NCI-H2029 treated with DMSO at 0.1 percent for 48 hours (cell line): Measurements from ENCODE around the gene FIBCD1.

Experiments
- DNase-seq: peaks from one replicate; lab custom pipeline; 2025; lab: John Stamatoyannopoulos, UW

FIBCD1 gene

GRCh38 chr9:130936285-130937117 lies 2.5 kb downstream of the FIBCD1 start:
- no peak for DNase-seq

GRCh38 chr9:130935648-130936271 lies 3.3 kb downstream of the FIBCD1 start:
- no peak for DNase-seq

GRCh38 chr9:130934702-130935647 lies 4.1 kb downstream of the FIBCD1 start:
- no peak for DNase-seq

- no peak for DNase-seq
Observed at GRCh38 chr9:130934246-130934645, 4.8 kb downstream of the FIBCD1 start.

- DNase-seq: no peak
Observed at GRCh38 chr9:130933114-130934046, 5.7 kb downstream of the FIBCD1 start.

GRCh38 chr9:130932255-130933079 lies 6.6 kb downstream of the FIBCD1 start:
- no peak for DNase-seq

GRCh38 chr9:130931508-130932254 lies 7.4 kb downstream of the FIBCD1 start:
- DNase-seq: no peak

- no peak for DNase-seq
Observed at GRCh38 chr9:130930804-130931349, 8.2 kb downstream of the FIBCD1 start.

- DNase-seq: no peak
Observed at GRCh38 chr9:130930132-130930803, 8.8 kb downstream of the FIBCD1 start.

GRCh38 chr9:130929571-130930038 lies 9.4 kb downstream of the FIBCD1 start:
- DNase-seq: no peak

- no peak for DNase-seq
Observed at GRCh38 chr9:130927995-130928900, 10.8 kb downstream of the FIBCD1 start.

GRCh38 chr9:130927338-130927737 lies 11.7 kb downstream of the FIBCD1 start:
- no peak for DNase-seq

- no peak for DNase-seq
Observed at GRCh38 chr9:130925050-130925678, 13.9 kb downstream of the FIBCD1 start.

- no peak for DNase-seq
Observed at GRCh38 chr9:130924448-130924788, 14.6 kb downstream of the FIBCD1 start.

- no peak for DNase-seq
Observed at GRCh38 chr9:130923611-130924447, 15.2 kb downstream of the FIBCD1 start.

- no peak for DNase-seq
Observed at GRCh38 chr9:130922893-130923610, 16.0 kb downstream of the FIBCD1 start.
